ENCODE measurements around the gene AOC2. TPM values are rescaled to one million over a fixed set of nuclear protein-coding genes. Genes with fewer than 3 reads are reported as not detected.

Gene AOC2
- total and polyA plus RNA-seq, 2 of the 13 experiments (the other 11 are each of a cell fraction or from before 2014, with no cell fraction given), result 1.2 to 3.3 TPM

GRCh38 chr17:42886283-42887176 lies 42.1 kb downstream of the AOC2 start (continued):
- TF ChIP-seq TGIF2 (CRISPR knock-in tag; IDR thresholded peaks at IDR 0.05), result peak; percentile 70; the same call in 1 of the 2 replicates
- no peak for TF ChIP-seq ZHX2 (IDR thresholded peaks at IDR 0.05; ENCODE audit: low read depth)
- TF ChIP-seq ZHX2 (CRISPR knock-in tag; IDR thresholded peaks at IDR 0.05; ENCODE audit: borderline replicate concordance), result no peak
- no peak for TF ChIP-seq NFE2 (CRISPR knock-in tag; IDR thresholded peaks at IDR 0.05)
- TF ChIP-seq KDM3A (CRISPR knock-in tag; IDR thresholded peaks at IDR 0.05; ENCODE audit: low read depth), result peak; percentile 85
- peak; percentile 63; the same call in 1 of the 2 replicates for TF ChIP-seq ZNF343 (CRISPR knock-in tag; IDR thresholded peaks at IDR 0.05)
- no peak for TF ChIP-seq ZC3H4 (CRISPR knock-in tag; IDR thresholded peaks at IDR 0.05; ENCODE audit: borderline replicate concordance)
- 0 out of 2 replicates have a peak, but pooled peaks have one; percentile 29 for TF ChIP-seq HNF1A (IDR thresholded peaks at IDR 0.05; ENCODE audit: low read depth)
- peak; percentile 84; the same call in 1 of the 2 replicates for TF ChIP-seq HNF1A (CRISPR knock-in tag; IDR thresholded peaks at IDR 0.05; ENCODE audit: borderline replicate concordance)
- no peak for TF ChIP-seq ZNF850 (CRISPR knock-in tag; conservative IDR thresholded peaks at IDR 0.05)
- no peak for TF ChIP-seq SP140L (CRISPR knock-in tag; IDR thresholded peaks at IDR 0.05; ENCODE audit: borderline replicate concordance)
- TF ChIP-seq SALL1 (CRISPR knock-in tag; IDR thresholded peaks at IDR 0.05), result peak; percentile 97
- peak in 1 of 2 experiments; percentile 87; a peak in 2 of 4 replicates for TF ChIP-seq ATF4 (CRISPR knock-in tag; IDR thresholded peaks at IDR 0.05)
- TF ChIP-seq JARID2 (CRISPR knock-in tag; IDR thresholded peaks at IDR 0.05; ENCODE audit: insufficient replicate concordance), result no peak
- peak; percentile 49; the same call in 1 of the 2 replicates for TF ChIP-seq ZNF790 (CRISPR knock-in tag; IDR thresholded peaks at IDR 0.05; ENCODE audit: borderline replicate concordance)
- no peak; the same call in 1 of the 2 replicates for TF ChIP-seq SRY (CRISPR knock-in tag; IDR thresholded peaks at IDR 0.05)

All from HepG2 (cell line).